HG02981 (cell line): ENCODE data around the gene SAFB.

ENCODE experiments used
- ATAC-seq: cut with Tn5 transposase; IDR thresholded peaks from one replicate; pipeline ENCODE4 v1.9.1; 2021; ENCODE audit warnings: mild to moderate bottlenecking, moderate library complexity; ENCODE audit not compliant: unreplicated experiment

SAFB gene

DNA sequence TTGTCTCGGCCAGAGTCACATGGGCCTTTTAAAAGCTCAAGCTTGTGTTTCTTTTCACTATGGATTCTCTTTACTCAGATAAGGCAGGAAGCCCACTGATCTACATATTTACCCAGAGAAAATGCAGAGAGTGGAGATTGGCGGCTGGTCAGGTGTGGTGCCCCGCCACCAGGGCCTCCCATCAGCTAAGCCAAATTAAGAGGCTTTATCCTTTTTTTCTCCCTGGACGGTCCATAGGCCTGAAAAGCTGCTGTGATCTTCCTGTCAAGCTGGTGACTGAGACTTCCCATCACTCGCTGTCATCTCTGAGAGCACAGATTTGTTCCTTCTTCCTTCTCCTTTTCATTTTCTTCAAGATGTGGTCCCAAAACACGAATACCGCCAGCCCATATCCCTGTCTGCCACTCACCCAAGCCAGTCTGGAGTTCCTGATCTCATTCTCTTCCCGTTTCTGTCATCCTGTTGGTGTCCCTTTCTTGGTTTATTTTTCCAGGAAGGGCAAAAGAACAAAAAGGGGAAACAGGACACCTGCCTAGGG, 1.9 kb downstream of the SAFB start:
- ATAC-seq: no peak

DNA sequence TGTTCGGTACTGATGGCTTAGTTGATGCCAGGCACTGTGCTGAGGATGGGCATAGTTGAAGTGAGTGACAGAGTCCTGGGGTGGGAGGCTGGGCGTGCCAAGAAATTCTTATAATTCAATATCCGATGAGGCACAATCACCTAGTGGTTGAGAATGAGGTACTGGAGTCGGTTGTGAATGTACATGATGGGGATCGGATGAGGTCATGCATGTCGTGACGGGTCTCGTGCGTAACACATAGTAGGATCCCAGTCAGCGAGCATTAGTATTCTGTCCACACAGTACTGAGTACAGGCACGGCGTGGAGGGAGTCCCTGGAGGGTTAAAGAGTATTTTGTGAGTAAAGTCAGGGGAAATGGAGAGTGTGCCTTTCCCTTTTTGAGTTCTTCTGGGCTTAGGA, 2.8 kb downstream of the SAFB start:
- ATAC-seq: no peak

DNA sequence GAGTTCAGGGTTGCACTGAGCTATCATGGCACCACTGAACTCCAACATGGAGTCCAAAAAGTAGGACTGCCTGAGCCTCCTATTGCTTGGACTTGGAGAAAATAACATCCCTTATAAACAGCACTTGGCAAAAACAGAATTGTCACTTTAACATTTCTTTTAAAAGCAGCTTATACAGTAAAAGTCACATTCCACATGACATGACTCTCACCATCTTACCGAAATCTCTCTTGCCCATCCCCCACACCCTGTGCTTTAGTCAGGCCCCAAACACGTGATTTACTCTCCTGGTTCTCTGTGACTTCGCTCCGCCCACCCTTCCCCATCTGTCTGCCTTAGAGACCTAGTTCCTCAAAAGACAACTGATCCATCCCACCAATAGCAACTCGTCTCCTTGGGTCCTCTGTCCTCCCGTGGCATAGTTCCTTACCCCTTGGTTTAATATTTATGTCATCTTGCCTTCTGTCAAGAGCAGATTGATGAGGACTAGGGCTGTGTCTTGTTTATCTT, 4.6 kb downstream of the SAFB start:
- no peak for ATAC-seq

DNA sequence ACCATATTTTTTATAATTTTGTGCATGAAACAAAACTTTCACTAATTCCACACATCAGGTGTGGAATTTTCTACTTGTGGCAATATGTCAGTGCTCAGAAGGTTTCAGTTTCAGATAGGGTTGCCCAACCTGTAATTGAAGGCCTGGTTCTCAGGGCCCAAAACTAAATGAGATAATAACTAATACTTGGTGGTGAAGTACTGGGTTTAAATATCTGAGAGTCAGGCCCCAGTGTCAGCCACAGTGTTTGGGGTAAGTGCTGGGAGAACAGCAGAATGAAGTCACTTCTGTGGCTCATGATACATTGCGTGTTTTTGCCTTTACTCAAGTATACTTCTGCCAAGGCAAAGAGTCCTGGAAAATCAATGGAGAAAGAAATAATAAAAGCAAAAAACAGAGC, 5.6 kb downstream of the SAFB start:
- ATAC-seq: no peak

DNA sequence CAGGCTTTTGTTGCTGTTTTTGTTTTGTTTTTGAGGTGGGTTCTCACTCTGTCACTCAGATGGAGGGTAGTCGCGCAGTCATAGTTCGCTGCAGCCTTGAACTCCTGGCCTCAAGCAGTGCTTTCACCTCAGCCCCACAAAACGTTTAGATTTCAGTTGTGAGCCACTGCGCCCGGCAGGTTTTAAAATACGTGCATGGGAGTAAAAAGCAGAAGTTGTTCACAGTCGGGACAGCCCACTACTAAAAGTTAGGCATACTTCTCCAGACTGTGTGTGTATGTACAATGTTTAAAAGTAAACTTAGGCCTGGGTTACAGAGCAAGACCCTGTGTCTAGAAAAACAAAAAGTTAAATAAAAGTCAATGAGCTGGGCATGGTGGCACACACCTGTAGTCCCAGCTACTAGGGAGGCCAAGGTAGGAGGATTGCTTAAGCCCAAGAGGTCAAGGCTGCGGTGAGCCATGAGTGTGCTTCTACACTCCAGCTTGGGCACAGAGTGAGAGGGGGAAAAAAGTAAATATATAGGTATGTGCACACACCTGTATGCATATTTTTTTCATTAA, 6.1 kb downstream of the SAFB start:
- ATAC-seq: no peak

DNA sequence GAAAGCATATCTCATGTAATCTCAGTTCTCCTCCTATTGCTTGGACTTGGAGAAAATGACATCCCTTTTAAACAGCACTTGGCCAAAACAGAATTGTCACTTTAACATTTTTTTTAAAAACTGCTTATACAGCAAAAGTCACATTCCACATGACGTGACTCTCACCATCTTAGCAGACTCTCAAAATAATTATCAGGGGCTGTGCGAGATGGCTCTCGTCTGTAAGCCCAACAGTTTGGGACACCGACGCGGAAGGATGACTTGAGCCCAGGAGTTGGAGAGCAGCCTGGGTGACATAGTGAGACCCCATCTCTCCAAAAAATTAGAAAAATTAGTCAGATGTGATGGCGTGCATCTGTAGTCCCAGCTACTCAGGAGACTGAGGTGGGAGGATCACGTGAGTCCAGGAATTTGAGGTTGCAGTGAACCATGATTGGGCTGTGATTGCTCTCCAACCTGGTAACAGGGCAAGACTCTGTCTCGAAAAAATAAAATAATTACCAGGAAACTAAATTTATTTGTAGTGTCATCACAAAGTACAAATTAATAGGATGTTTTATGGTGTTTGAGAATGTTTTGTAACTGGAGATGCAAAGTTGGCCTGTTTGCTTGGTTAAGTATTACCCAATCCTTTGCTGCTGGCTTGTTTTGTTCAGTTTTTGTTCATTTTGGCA, 8.8 kb downstream of the SAFB start:
- no peak for ATAC-seq

DNA sequence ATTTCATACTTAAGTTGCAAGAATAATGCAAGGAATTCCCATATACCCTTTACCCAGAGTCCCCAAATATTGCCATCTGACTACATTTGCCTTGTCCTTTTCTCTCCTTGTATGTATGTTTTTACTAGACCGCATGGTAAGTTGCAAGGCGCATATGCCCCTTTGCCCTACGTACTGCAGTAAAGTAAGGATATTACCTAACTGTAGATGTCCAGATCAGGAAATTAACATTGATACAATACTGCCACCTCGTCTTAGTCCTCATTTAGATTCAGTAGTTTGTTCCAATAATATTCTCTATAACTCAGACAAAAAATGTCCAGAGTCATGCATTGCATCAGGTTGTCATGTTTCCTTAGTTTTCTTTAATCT, 9.3 kb downstream of the SAFB start:
- no peak for ATAC-seq

DNA sequence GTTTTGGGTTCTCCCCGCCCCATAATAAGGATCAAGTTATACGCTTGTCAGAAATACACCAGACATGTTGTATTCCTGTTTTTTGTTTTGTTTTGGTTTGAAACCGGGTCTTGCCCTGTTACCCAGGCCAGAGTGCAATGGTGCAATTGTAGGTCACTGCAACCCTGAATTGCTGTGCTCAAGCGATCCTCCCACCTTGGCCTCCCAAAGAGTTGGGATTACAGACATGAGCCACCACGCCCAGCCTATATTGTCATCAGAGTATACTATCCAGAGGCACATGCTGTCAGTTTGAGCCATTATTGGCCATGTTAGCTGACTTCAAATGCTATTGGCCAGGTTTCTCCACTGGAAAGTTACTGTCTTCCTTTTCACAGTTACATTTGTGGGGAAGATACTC, 9.8 kb downstream of the SAFB start:
- ATAC-seq: no peak

DNA sequence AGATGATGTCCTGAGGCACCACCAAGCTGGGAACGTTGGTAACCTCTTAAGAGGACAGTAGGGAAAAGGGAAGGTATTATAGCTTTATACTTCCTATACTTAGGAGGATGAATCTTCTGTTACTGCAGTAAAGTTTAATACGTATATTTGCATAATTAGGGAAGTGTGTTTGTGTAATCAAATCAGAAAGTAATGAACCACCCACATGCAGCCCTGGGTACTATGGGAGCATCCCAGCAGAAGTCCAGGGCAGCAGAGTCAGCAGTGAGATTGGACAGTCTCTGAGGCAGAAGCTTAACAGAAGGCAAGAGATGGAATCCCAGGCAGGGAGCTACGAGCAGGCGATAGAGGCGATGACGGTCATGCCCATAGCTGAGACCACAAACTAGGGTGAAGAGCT, 12.5 kb downstream of the SAFB start:
- no peak for ATAC-seq

DNA sequence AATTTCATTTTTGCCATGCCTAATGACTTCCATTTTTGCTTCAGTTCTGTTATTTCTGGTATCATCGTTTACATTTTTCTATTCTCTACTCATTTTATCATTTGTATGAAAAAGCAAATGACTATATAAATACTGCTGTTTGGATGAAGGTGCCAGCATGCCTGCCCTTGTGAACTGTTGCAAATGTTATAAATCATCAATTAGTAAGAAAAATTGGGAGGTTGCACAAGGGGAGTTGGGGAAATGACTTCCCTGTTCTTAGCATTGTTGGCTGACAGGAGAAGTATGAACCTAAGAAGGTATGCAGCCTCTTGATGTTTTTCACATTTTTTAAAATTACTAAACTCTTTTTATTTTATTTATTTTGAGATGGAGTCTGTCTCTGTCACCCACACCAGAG, 15.1 kb downstream of the SAFB start:
- no peak for ATAC-seq

DNA sequence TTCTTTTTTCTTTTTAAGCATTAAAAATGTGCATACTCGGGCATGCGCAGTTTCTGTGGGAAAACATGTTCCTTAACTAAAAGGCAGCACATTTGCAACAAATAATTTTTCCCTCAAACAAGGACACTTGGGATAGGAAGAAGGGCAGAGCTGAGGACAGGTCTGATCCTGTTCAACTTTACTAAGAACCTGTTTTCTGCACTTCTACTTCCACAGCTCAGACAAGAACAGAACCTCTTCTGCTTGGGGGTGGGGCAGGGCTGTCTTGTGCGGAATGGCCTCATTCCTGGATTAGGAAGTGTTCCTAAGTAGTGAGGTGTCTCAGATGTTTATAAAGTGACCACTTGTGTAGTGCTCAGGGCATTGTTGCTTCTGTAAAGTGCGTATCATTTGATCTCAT, 18.3 kb downstream of the SAFB start:
- ATAC-seq: no peak

DNA sequence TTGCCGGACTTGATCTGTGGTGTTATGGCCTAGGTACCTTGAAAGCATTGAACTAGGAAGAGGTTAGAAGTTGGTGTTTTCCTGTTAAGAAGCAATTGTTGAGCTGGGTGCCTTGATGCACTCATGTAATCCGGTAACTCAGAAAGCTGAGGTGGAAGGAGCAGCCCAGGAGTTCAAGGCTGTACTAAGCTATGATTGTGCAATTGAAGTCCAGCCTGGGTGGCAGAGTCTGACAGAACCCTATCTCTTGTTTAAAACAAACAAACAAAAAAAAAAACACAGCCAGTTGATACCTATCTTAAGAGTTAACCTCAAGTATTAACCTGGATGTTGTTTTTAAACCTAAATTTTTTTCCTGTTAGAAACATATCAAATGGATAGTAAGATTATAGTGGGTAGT, 19.3 kb downstream of the SAFB start:
- no peak for ATAC-seq

DNA sequence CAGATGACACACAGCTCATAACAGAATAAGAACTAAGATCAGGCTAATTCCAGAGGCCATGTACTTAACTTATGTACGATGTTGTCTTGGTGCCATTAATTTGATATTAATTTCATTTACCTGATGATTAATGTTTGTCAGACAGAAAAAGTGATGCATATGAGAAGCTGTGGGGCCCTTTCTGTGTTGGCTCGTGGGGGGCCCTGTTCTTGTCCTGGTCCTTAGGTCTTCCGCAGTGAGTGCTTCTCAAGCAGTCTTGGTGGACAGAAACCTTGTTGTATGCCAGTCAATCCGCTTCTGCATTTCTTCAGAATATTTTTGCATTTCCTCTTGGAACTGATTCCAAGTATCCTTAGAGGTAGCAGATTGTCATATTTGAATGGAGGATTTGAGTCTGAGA, 20.2 kb downstream of the SAFB start:
- no peak for ATAC-seq

DNA sequence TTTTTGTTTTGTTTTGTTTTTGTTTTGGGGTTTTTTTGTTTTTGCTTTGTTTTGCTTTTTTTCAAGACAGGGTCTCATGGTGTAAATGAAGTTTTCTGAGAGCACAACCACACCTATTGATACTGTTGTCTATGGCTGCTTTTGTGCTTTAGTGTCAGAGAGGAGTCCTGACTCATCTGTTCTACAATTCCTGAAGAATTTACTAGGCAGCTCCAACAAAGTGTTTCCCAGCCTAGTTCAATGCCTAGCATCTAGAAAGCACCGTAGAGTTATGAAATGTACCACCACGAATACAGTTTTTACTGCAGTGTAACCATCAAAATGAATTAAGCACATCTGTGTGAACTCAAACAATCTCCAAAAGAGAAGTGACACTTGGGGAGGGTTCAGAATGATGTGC, 21.2 kb downstream of the SAFB start:
- ATAC-seq: no peak

DNA sequence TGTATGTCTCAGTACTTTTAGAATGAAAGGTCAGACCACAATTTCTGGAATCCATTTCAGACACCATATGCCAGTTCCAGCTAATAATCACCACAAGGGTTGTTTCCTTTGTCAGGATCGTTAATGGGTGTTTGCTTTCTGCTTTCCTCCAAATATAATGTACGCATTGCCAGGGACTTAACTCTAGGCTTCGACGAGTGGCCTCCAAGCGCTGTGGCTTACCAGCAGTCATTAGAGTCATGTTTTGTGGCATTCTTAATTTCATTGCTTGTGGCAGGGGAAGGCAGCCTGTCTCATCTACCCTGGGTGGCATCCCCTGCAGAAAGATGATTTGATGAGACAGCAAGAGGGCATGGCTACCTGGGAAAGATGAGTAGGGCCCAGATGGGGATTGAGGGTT, 22.5 kb downstream of the SAFB start:
- ATAC-seq: no peak

DNA sequence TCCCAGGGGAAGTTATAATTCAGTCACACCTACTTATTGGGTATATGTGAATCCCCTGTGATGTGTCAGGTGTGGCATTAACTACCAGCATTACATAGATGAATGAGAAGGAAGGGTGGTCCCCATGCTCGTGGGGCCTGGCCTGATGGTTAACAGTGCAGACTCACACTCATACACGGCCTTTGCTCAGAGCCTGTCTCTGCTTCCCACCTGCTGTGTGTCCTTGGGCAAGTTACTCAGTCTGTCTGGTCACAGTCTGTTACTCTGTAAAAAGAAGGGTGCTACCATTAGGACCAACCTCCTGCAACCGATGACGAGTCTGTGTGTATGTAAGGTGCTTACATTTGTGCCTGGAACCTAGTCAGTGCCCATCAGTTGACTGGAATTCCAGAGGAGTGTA, 23.8 kb downstream of the SAFB start:
- ATAC-seq: no peak

DNA sequence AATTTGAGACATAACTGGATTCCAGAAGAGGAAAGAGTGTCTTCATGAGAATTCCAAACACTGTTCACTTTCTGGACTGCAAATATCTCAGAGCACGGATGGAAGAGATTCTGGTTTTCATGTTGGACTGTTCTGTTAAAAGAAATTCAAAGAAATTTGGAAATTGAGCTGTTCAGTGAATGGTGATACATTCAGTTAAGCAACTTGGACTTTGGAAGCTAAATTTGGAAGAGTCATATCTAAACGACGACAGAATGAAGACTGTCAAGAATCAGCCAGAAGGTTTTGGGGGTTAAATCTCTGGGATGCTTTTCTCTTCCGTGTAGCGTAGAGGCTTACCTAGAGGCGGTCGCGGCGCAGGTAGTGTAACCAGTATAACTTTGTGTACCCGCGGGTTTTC, 25.6 kb downstream of the SAFB start:
- ATAC-seq: no peak

DNA sequence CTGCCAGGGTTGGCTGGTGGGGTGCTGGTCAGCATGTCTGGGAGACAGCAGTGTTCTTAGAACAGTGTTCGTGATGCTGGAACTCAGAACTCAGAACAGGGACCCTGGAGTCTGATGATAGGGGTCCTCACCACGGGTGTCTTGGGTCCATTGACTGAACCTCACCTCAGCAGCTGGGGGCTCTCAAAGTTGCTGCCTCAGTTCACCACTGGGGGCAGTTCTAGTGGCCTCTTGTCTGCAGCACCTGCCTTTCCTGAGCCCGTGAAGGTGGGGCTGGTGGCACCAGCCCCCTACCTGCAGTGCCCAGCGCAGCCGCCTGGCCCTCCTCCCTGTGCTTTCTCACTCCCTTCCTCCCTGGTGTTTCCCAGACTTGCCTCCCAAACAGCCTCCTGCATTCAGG, 28.5 kb downstream of the SAFB start:
- no peak for ATAC-seq

DNA sequence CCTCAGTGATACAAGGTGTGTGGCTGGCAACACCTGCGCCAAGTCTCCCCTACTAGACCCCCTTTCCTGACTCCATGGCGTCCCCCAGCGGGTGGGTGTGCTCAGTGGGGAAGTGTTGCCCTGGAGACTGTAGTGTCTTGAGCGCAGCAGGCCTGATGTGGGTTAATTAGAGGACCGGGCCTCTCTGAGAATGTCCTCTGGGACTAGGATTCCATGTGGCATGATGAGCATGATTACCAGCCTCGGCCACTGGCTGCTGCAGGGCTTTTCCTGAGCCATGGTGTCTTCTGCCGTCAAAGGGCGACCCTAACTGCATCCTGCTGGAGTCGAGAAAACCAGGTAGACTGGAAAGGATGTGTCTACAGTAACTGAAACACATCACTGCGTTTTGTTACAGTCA, 29.4 kb downstream of the SAFB start:
- ATAC-seq: no peak

DNA sequence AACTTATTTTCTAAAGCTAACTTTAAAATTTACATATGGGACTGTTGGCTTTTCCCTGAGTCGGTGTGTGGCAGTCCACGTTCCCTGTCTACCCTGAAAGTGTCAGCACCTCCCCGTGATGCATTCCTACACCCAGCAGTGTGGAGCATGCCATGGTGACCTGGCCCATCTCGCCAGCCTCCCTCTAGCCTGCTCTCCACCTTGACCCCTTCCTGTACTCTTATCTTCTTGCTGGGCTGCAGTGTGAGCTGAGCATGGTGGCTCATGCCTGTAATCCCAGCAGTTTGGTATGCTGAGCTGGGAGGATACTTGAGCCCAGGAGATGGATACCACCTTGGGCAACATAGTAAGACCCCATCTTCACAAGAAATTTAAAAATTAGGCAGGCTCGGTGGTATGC, 32.0 kb downstream of the SAFB start:
- no peak for ATAC-seq

DNA sequence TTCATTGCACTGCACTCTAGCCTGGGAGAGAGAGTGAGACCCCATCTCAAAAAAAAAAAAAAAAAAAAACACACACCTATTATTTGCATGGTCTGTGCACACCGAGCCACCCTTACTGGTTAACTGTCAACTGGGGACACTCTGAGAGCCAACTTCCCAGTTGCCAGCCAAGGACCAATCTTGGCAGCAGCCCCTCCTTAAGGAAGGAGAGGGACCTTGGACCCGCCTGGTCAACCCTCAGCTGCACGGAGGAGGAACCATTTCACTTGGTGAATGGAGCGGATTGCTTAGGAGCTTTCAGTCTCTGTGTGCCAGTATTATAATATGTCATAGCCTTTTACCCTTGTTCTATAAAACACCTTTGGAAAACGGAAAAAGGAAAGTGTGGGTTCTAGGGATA, 32.5 kb downstream of the SAFB start:
- ATAC-seq: no peak

DNA sequence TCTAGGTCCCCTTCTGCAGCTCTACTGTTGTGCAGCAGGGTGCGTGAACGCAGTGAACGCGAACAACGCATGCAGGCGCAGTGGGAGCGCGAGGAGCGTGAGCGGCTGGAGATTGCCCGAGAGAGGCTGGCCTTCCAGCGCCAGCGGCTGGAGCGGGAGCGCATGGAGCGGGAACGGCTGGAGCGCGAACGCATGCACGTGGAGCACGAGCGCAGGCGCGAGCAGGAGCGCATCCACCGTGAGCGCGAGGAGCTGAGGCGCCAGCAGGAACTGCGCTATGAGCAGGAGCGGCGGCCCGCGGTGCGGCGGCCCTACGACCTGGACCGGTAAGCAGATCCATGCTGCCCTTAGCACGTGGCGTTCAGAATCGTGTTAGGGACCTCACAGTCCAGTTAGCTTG, 38.6 kb downstream of the SAFB start:
- no peak for ATAC-seq

DNA sequence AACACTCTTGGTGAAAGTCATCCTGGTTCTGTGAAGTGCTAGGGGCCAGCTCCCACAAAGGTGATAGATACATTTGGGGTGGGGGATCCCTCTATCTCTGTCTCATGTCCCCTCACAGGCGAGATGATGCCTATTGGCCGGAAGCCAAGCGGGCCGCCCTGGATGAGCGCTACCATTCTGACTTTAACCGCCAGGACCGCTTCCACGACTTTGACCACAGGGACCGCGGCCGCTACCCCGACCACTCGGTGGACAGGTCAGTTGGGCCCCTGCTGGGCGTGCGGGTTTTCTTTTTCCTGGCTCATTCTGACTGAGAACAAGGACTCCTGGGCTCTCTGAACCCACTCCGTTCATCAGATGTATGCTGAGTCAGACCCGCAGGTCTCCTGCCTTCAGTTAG, 41.0 kb downstream of the SAFB start:
- no peak for ATAC-seq
